Transverse colon (tissue), 4 donors: ENCODE data around the gene HARBI1.

Experiments used
- POLR2AphosphoS5 ChIP-seq, 3 donors: sonication (generic); formaldehyde crosslinking; IDR thresholded peaks; one replicate each; pipeline ENCODE4 v1.6.1; 2016; ENCODE audit warnings: antibody characterized with exemption in 3 of 3
- TF ChIP-seq, protein P1 (sequence below), 5 experiments: fragments of 200-600 bp in 3 of 5; fragments of 450-650 bp in 2 of 5; sonication (generic) in 3 of 5; IDR thresholded peaks; 1 replicate in 2 of 5; 2 replicates in 3 of 5; pipeline ENCODE4 v1.5.1; 2016 to 2017; ENCODE audit warnings: antibody characterized with exemption in 5 of 5, inconsistent platforms in 3 of 5, mild to moderate bottlenecking in 2 of 5, moderate library complexity in 1 of 5

DNA sequence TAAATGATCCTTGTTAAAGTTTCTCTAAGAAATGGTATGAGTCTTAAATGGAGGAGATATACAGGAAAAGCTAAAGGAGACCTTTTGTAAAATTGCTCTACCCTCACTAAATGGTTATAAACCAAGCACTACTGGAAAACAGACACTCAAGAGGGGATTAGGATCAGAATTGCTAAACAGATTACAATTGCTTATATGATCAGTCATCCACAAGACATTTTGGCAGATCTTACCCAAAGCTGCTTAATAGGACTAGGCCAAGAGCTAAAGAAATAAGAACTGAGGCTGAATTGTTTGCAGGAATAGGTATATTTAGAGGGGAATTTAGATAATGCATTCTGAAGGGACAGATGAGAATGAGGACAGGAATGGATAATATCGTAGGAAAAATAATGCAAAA is 9.5 kb downstream of the HARBI1 start:
- TF ChIP-seq POLR2AphosphoS5 (IDR thresholded peaks at IDR 0.05): no peak
- TF ChIP-seq, protein P1, sequence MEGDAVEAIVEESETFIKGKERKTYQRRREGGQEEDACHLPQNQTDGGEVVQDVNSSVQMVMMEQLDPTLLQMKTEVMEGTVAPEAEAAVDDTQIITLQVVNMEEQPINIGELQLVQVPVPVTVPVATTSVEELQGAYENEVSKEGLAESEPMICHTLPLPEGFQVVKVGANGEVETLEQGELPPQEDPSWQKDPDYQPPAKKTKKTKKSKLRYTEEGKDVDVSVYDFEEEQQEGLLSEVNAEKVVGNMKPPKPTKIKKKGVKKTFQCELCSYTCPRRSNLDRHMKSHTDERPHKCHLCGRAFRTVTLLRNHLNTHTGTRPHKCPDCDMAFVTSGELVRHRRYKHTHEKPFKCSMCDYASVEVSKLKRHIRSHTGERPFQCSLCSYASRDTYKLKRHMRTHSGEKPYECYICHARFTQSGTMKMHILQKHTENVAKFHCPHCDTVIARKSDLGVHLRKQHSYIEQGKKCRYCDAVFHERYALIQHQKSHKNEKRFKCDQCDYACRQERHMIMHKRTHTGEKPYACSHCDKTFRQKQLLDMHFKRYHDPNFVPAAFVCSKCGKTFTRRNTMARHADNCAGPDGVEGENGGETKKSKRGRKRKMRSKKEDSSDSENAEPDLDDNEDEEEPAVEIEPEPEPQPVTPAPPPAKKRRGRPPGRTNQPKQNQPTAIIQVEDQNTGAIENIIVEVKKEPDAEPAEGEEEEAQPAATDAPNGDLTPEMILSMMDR (IDR thresholded peaks at IDR 0.05): no peak
